PC-3 (cell line): ENCODE measurements around the gene CTNNAL1. TPM values are rescaled to one million over a fixed set of nuclear protein-coding genes. Genes with fewer than 3 reads are reported as not detected.

Source experiments
- ATAC-seq: fragments of 200-7000 bp; cut with Tn5 transposase; 2 replicates; pipeline ENCODE4 v1.9.1; 2020; ENCODE audit warnings: mild to moderate bottlenecking, moderate library complexity
- BruUV-seq: library from RNA; stranded (reverse); fragments of 400-500 nt; replicated peaks from 2 replicates; lab custom pipeline; 2021; lab: Mats Ljungman, UMichigan
- CTCF ChIA-PET: fragments of 300-600 bp; sonication (Branson Sonifier 250); formaldehyde crosslinking; loops from one replicate; lab custom pipeline; 2022; ENCODE audit warnings: antibody characterized with exemption; lab: Charles Lee
- POLR2A ChIA-PET: fragments of 300-600 bp; sonication (Branson Sonifier 250); formaldehyde crosslinking; loops from one replicate; lab custom pipeline; 2022; ENCODE audit warnings: antibody characterized with exemption; ENCODE audit not compliant: unreplicated experiment; lab: Charles Lee
- DNase-seq: peaks from one replicate; pipeline ENCODE4 v3.0.0-alpha.2; 2015
- H2AFZ ChIP-seq: fragments of 300-600 bp; sonication (generic); 2 replicates; pipeline ENCODE4 v1.6.0; 2016; ENCODE audit warnings: antibody characterized with exemption, low read length
- H3F3A ChIP-seq: fragments of 300-600 bp; sonication (generic); one replicate; pipeline ENCODE4 v1.6.0; 2017; ENCODE audit warnings: antibody characterized with exemption, low read length, control low read depth, mild to moderate bottlenecking; ENCODE audit not compliant: unreplicated experiment
- H3K27ac ChIP-seq: fragments of 300-600 bp; sonication (generic); 2 replicates; pipeline ENCODE4 v1.5.1; 2016; ENCODE audit warnings: mild to moderate bottlenecking, low read length
- H3K27me3 ChIP-seq: fragments of 300-600 bp; sonication (generic); 2 replicates; pipeline ENCODE4 v1.6.1; 2016; ENCODE audit warnings: low read length, mixed read lengths
- H3K36me3 ChIP-seq: fragments of 300-600 bp; sonication (generic); 2 replicates; pipeline ENCODE4 v1.6.1; 2016; ENCODE audit warnings: low read depth, mixed run types, low read length, mixed read lengths
- H3K4me1 ChIP-seq: fragments of 300-600 bp; sonication (generic); 2 replicates; pipeline ENCODE4 v1.5.1; 2016; ENCODE audit warnings: low read length; ENCODE audit not compliant: insufficient read depth
- H3K4me2 ChIP-seq: fragments of 300-600 bp; sonication (generic); 2 replicates; pipeline ENCODE4 v1.6.0; 2016; ENCODE audit warnings: low read length
- H3K4me3 ChIP-seq: fragments of 300-600 bp; sonication (generic); 2 replicates; pipeline ENCODE4 v1.5.1; 2016; ENCODE audit warnings: mild to moderate bottlenecking, low read length, mixed read lengths
- H3K79me2 ChIP-seq: fragments of 300-600 bp; sonication (generic); 2 replicates; pipeline ENCODE4 v1.6.1; 2017; ENCODE audit warnings: low read length, mixed read lengths
- H3K9ac ChIP-seq: fragments of 300-600 bp; sonication (generic); 2 replicates; pipeline ENCODE4 v1.6.0; 2016; ENCODE audit warnings: mild to moderate bottlenecking, low read length
- H3K9me2 ChIP-seq: fragments of 300-600 bp; sonication (generic); replicated peaks from 2 replicates; pipeline ENCODE4 v1.6.1; 2016; ENCODE audit warnings: mixed run types, low read length, mixed read lengths
- H3K9me3 ChIP-seq: fragments of 300-600 bp; sonication (generic); 2 replicates; pipeline ENCODE4 v1.6.1; 2016; ENCODE audit warnings: low read length, mixed read lengths
- H4K20me1 ChIP-seq: fragments of 300-600 bp; sonication (generic); 2 replicates; pipeline ENCODE4 v1.6.1; 2016; ENCODE audit warnings: low read length, mixed read lengths
- CTCF ChIP-seq: fragments of 300-600 bp; sonication (generic); conservative IDR thresholded peaks from 2 replicates; pipeline ENCODE4 v1.5.1; 2017; ENCODE audit warnings: antibody characterized with exemption, low read depth, mild to moderate bottlenecking, low read length
- EZH2 ChIP-seq: fragments of 300-600 bp; sonication (generic); IDR thresholded peaks from one replicate; pipeline ENCODE4 v1.6.1; 2017; ENCODE audit warnings: antibody characterized with exemption, mild to moderate bottlenecking, low read length; ENCODE audit not compliant: unreplicated experiment
- EZH2phosphoT487 ChIP-seq: fragments of 300-600 bp; sonication (generic); IDR thresholded peaks from 2 replicates; pipeline ENCODE4 v1.6.1; 2018; ENCODE audit warnings: mild to moderate bottlenecking, antibody characterized with exemption, low read length, borderline replicate concordance
- intact Hi-C: fragments of 100-400 bp; cut with micrococcal nuclease; formaldehyde crosslinking; loops from 2 replicates; pipeline ENCODE4 v1.9.0; 2023
- total RNA-seq: library from RNA; depleted of rRNA; stranded (reverse); fragments of >200 nt; gene quantifications from 2 replicates; pipeline ENCODE4 v1.2.3, GENCODE V29; 2014

CTNNAL1 gene
- total RNA-seq, 1 experiment from 2014 or later = 97.7 TPM

- no peaks in the 10 kb centered on the region for H3K9me2 ChIP-seq
- no peak overlapping the region for H2AFZ ChIP-seq
- ATAC-seq (peak; percentile 33; the same call in 1 of the 2 replicates), DNase-seq (peak; percentile 31)
- ChIA-PET CTCF (no interaction called here), POLR2A (no interaction called here)
- BruUV-seq = no TSS peak
- no peaks in the 10 kb centered on the region for H3F3A ChIP-seq
- no peaks in the 10 kb centered on the region for H3K27me3 ChIP-seq
- peaks cover 33% of the 10 kb centered on the region for H3K36me3 ChIP-seq
- H3K27ac ChIP-seq = peak overlapping the region; percentile 41
- no peak overlapping the region for H3K4me3 ChIP-seq
- peaks cover 43% of the 10 kb centered on the region for H3K79me2 ChIP-seq
- TF ChIP-seq EZH2 (no peak), CTCF (no peak), EZH2phosphoT487 (no peak)
- no peaks in the 10 kb centered on the region for H4K20me1 ChIP-seq
- H3K9me3 ChIP-seq = no peaks in the 10 kb centered on the region
- H3K9ac ChIP-seq = no peak overlapping the region
- H3K4me2 ChIP-seq = no peak overlapping the region
- H3K4me1 ChIP-seq = peaks cover 18% of the 10 kb centered on the region
- intact Hi-C loops = no loop called here
Measured at GRCh38 chr9:108991479-108991878, 21.8 kb downstream of the CTNNAL1 start.

DNA sequence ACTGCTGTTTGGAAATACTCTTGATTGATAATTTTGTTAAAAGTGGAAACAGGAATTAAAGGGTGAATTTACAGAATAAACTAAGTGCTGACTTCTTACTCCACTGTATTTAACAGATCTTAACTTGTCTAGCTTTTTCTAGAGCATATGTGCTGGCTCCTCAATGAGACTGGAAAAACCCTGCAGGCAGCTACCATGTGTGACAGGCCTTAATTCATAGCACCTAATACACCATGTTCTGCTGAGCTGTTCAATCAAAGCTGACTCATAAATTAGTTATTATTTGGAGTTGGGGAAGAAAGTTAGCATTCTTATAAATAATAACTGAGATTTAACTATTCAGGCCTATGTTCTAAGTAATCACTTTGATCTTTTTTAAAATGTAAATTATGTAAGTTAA is 29.4 kb downstream of the CTNNAL1 start:
- Histone ChIP-seq H2AFZ (no peak overlapping the region), H3K36me3 (peaks cover 19% of the 10 kb centered on the region), H3K4me1 (no peaks in the 10 kb centered on the region), H3K9me3 (no peaks in the 10 kb centered on the region), H4K20me1 (no peaks in the 10 kb centered on the region), H3K9ac (no peak overlapping the region), H3K27me3 (no peaks in the 10 kb centered on the region), H3K9me2 (no peaks in the 10 kb centered on the region), H3K4me2 (no peak overlapping the region), H3K4me3 (no peak overlapping the region), H3F3A (no peaks in the 10 kb centered on the region), H3K27ac (no peak overlapping the region), H3K79me2 (no peaks in the 10 kb centered on the region)
- ChIA-PET CTCF (no interaction called here), POLR2A (no interaction called here)
- ATAC-seq (no peak), DNase-seq (no peak)
- intact Hi-C loops = no loop called here
- BruUV-seq = no TSS peak
- TF ChIP-seq EZH2 = no peak

- H3K9me2 ChIP-seq = no peaks in the 10 kb centered on the region
Measured at GRCh38 chr9:108980893-108981292, 32.4 kb downstream of the CTNNAL1 start.

More at GRCh38 chr9:108980893-108981292, 32.4 kb downstream of the CTNNAL1 start:
- no peaks in the 10 kb centered on the region for H3K4me1 ChIP-seq
- no peaks in the 10 kb centered on the region for H3K27me3 ChIP-seq
- H3K9ac ChIP-seq = no peak overlapping the region
- no peak overlapping the region for H3K27ac ChIP-seq
- H3F3A ChIP-seq = no peaks in the 10 kb centered on the region
- intact Hi-C loops = no loop called here
- BruUV-seq = no TSS peak
- H3K79me2 ChIP-seq = no peaks in the 10 kb centered on the region
- TF ChIP-seq EZH2phosphoT487 = no peak
- no peak for TF ChIP-seq EZH2
- TF ChIP-seq CTCF = no peak
- no peaks in the 10 kb centered on the region for H4K20me1 ChIP-seq
- ATAC-seq = no peak
- no peaks in the 10 kb centered on the region for H3K9me3 ChIP-seq
- CTCF ChIA-PET = no interaction called here
- DNase-seq = no peak
- H2AFZ ChIP-seq = no peak overlapping the region
- POLR2A ChIA-PET = no interaction called here
- no peak overlapping the region for H3K4me2 ChIP-seq
- H3K4me3 ChIP-seq = no peak overlapping the region
- peaks cover 20% of the 10 kb centered on the region for H3K36me3 ChIP-seq
